Mesendoderm (in vitro differentiated cells): Measurements from ENCODE around the gene KLF6.

Experiments used
- DNase-seq: peaks from one replicate; pipeline ENCODE4 v3.0.0; 2013
- H2AK5ac ChIP-seq: 2 replicates; pipeline ENCODE4 v1.6.1; 2013; ENCODE audit warnings: low read length, inconsistent platforms
- H2BK120ac ChIP-seq: 2 replicates; pipeline ENCODE4 v1.6.1; 2013; ENCODE audit warnings: low read depth, mild to moderate bottlenecking, low read length, moderate library complexity, mixed read lengths
- H2BK15ac ChIP-seq: replicated peaks from 2 replicates; pipeline ENCODE4 v1.6.1; 2013; ENCODE audit warnings: low read depth, mild to moderate bottlenecking, moderate library complexity
- H2BK5ac ChIP-seq: 2 replicates; pipeline ENCODE4 v1.6.1; 2013; ENCODE audit warnings: low read length, inconsistent platforms
- H3K18ac ChIP-seq: 2 replicates; pipeline ENCODE4 v1.6.1; 2013; ENCODE audit warnings: mild to moderate bottlenecking, low read length, mixed read lengths
- H3K23ac ChIP-seq: one replicate; pipeline ENCODE4 v1.6.1; 2013; ENCODE audit warnings: low read length
- H3K27ac ChIP-seq: 2 replicates; pipeline ENCODE4 v1.5.1; 2013; ENCODE audit warnings: low read depth, mild to moderate bottlenecking, inconsistent platforms, low read length, moderate library complexity
- H3K27me3 ChIP-seq: 2 replicates; pipeline ENCODE4 v1.6.1; 2013; ENCODE audit warnings: low read length, control low read depth, mild to moderate bottlenecking, inconsistent platforms; ENCODE audit not compliant: insufficient read depth, poor library complexity
- H3K36me3 ChIP-seq: 2 replicates; pipeline ENCODE4 v1.6.1; 2013; ENCODE audit warnings: low read length, inconsistent platforms; ENCODE audit not compliant: control insufficient read depth, insufficient read depth
- H3K4ac ChIP-seq: one replicate; pipeline ENCODE4 v1.6.1; 2013; ENCODE audit warnings: low read depth, mild to moderate bottlenecking, low read length, moderate library complexity
- H3K4me1 ChIP-seq: 2 replicates; pipeline ENCODE4 v1.6.1; 2013; ENCODE audit warnings: low read depth, low read length, inconsistent platforms; ENCODE audit not compliant: control insufficient read depth
- H3K4me2 ChIP-seq: 2 replicates; pipeline ENCODE4 v1.6.1; 2013; ENCODE audit warnings: low read length
- H3K4me3 ChIP-seq: 2 replicates; pipeline ENCODE4 v1.5.1; 2013; ENCODE audit warnings: mild to moderate bottlenecking, low read length
- H3K56ac ChIP-seq: one replicate; pipeline ENCODE4 v1.6.1; 2013; ENCODE audit warnings: low read length
- H3K79me1 ChIP-seq: 2 replicates; pipeline ENCODE4 v1.6.1; 2013; ENCODE audit warnings: low read length, inconsistent platforms
- H3K79me2 ChIP-seq: 2 replicates; pipeline ENCODE4 v1.6.1; 2013; ENCODE audit warnings: mild to moderate bottlenecking, low read length; ENCODE audit not compliant: control insufficient read depth, insufficient read depth
- H3K9ac ChIP-seq: 2 replicates; pipeline ENCODE4 v1.6.1; 2013; ENCODE audit warnings: low read length, inconsistent platforms
- H4K5ac ChIP-seq: one replicate; pipeline ENCODE4 v1.6.1; 2013; ENCODE audit warnings: low read length
- H4K8ac ChIP-seq: one replicate; pipeline ENCODE4 v1.6.1; 2013; ENCODE audit warnings: low read depth, mild to moderate bottlenecking, control low read depth, low read length, moderate library complexity
- WGBS: extraction: QIAGEN DNeasy Blood & Tissue Kit; methylation state at CpG from one replicate; pipeline ENCODE4 v1.1.7; 2013; ENCODE audit warnings: low lambda C conversion rate, missing lambda C conversion rate; ENCODE audit not compliant: insufficient coverage; ENCODE audit errors: extremely low coverage; 5-methylcytosine and 5-hydroxymethylcytosine counted together

The KLF6 gene

DNA sequence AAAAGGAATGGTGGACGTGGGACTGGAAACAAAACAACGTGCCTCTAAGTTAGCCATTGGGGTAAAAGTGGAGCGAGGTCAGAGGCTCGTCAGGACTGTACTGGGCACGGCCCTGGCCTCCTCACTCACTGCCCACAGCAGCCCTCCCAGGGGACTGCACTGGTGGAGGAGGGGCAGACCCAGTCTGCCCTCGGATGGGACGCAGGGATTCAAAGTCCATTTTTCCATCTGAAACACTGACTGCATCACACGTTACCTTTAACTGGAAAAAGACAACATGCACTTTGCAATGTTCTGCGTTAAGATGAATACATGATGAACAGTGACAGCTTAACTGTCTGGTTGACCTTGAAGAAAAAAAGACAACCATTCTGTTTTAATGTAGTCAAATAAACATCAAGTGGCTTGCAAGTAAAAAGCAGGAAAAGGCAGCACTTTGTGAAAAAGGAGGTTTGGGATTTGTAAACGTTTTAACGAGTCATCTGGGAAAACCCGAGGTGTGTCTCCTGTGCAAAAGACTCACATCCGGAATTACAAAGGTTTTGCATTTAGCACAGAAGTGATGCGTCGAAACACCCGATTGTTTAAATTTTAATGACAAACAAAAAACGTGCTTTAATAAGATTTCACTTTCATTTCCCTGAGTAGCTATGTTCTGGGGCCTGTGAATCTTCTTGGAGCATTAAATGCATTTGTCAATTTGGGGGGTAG is 18.8 kb downstream of the KLF6 start:
- Histone ChIP-seq H3K4me3 (no peak overlapping the region), H4K8ac (no peak overlapping the region), H3K79me2 (no peaks in the 10 kb centered on the region), H3K27me3 (no peaks in the 10 kb centered on the region), H3K27ac (no peak overlapping the region), H3K9ac (no peak overlapping the region), H2BK5ac (no peak overlapping the region), H4K5ac (no peak overlapping the region), H3K23ac (no peak overlapping the region), H2AK5ac (no peak overlapping the region), H3K4me1 (peaks cover 2% of the 10 kb centered on the region), H3K79me1 (no peaks in the 10 kb centered on the region), H3K18ac (no peak overlapping the region), H3K56ac (peak overlapping the region; percentile 27), H2BK120ac (no peak overlapping the region), H3K4me2 (no peak overlapping the region), H3K36me3 (no peaks in the 10 kb centered on the region), H3K4ac (no peak overlapping the region), H2BK15ac (no peak overlapping the region)
- DNase-seq: no peak
- no CpG with 5 or more reads among the region's 17 CpGs for WGBS

DNA sequence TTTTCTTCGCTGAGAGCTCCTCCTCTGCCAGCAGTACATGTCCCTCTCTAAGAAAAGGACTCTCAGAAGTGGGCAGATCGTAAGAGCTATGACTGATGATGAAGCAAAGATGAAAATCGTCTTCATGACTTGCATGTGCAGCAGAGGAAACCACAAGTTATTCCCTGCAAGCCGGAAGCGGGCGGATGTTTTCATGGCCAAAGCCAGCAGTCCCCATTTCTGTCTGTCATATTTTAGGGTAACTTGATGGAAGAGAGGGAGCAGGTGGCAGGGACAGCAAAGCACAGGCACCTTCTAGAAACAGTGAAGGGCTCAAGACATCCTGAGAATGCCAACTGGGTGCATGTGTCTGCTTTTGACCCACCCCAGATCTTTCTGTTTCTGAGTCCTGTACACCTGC is 19.9 kb downstream of the KLF6 start:
- Histone ChIP-seq H3K79me2 (no peaks in the 10 kb centered on the region), H3K9ac (no peak overlapping the region), H3K4ac (no peak overlapping the region), H3K4me1 (peaks cover 2% of the 10 kb centered on the region), H3K4me2 (no peak overlapping the region), H3K27me3 (no peaks in the 10 kb centered on the region), H3K4me3 (no peak overlapping the region), H4K8ac (no peak overlapping the region), H2BK120ac (no peak overlapping the region), H3K18ac (no peak overlapping the region), H2BK15ac (no peak overlapping the region), H4K5ac (no peak overlapping the region), H2AK5ac (no peak overlapping the region), H3K56ac (no peak overlapping the region), H2BK5ac (no peak overlapping the region), H3K79me1 (no peaks in the 10 kb centered on the region), H3K27ac (no peak overlapping the region), H3K36me3 (no peaks in the 10 kb centered on the region), H3K23ac (no peak overlapping the region)
- no CpG with 5 or more reads among the region's 6 CpGs for WGBS
- no peak for DNase-seq

GRCh38 chr10:3764626-3765112 is 20.3 kb downstream of the KLF6 start:
- Histone ChIP-seq H3K18ac (no peak overlapping the region), H2BK5ac (no peak overlapping the region), H2BK15ac (no peak overlapping the region), H3K4me1 (peaks cover 2% of the 10 kb centered on the region), H4K5ac (no peak overlapping the region), H2AK5ac (no peak overlapping the region), H3K56ac (no peak overlapping the region), H3K27me3 (no peaks in the 10 kb centered on the region), H3K36me3 (no peaks in the 10 kb centered on the region), H3K27ac (no peak overlapping the region), H3K4me3 (no peak overlapping the region), H3K79me2 (no peaks in the 10 kb centered on the region), H3K79me1 (no peaks in the 10 kb centered on the region), H3K23ac (no peak overlapping the region), H3K4ac (no peak overlapping the region), H4K8ac (no peak overlapping the region), H3K4me2 (no peak overlapping the region), H3K9ac (no peak overlapping the region), H2BK120ac (no peak overlapping the region)
- no CpG with 5 or more reads among the region's 5 CpGs for WGBS
- no peak for DNase-seq

DNA sequence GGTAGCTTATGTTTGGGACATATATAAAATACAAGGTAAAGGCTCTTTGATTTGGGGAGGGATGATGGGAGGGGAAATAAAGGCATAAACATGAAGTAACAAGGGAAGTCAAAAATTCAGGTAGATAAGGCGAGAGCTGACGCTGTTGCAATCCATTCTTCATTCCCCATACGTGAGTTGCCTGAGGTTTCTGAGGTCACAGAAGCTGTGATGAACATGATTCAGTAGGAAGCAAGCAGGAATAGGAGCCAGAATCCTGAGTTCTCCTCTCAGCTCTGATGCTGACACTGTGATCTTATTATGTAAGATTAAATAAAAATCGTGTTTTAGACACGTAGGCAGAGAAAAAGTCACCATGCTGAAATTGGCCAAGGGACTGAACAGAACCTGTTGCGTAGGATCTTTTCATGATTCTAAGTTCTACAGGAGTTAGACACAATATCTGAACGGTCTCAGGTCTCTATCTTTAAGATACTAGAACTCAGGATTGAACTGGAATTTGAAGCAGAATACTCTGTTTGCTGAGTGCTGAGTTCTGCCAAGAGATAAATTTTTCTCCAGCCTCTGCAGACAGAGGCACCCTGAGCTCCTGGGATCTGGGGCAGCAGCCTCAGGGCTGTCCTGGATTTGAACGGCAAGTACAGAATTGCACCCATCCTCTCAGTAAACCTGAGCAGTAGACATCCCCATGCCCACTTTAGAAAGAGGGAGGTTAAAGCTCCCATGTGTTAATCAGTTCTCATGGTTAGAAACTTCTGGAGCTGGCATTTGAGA is 21.0 kb downstream of the KLF6 start:
- no peak overlapping the region for H2AK5ac ChIP-seq
- H3K4me1 ChIP-seq: peaks cover 2% of the 10 kb centered on the region
- no peak overlapping the region for H2BK15ac ChIP-seq
- no peak overlapping the region for H4K5ac ChIP-seq
- H3K27me3 ChIP-seq: no peaks in the 10 kb centered on the region
- WGBS: no CpG with 5 or more reads among the region's 8 CpGs
- no peaks in the 10 kb centered on the region for H3K36me3 ChIP-seq
- H4K8ac ChIP-seq: no peak overlapping the region
- H2BK5ac ChIP-seq: no peak overlapping the region
- no peak overlapping the region for H3K18ac ChIP-seq
- no peak overlapping the region for H3K4me3 ChIP-seq
- H3K9ac ChIP-seq: no peak overlapping the region
- no peaks in the 10 kb centered on the region for H3K79me1 ChIP-seq
- no peak overlapping the region for H3K4ac ChIP-seq
- no peak overlapping the region for H3K23ac ChIP-seq
- DNase-seq: no peak
- H3K4me2 ChIP-seq: no peak overlapping the region
- H3K79me2 ChIP-seq: no peaks in the 10 kb centered on the region
- no peak overlapping the region for H3K56ac ChIP-seq
- H3K27ac ChIP-seq: no peak overlapping the region
- H2BK120ac ChIP-seq: no peak overlapping the region

DNA sequence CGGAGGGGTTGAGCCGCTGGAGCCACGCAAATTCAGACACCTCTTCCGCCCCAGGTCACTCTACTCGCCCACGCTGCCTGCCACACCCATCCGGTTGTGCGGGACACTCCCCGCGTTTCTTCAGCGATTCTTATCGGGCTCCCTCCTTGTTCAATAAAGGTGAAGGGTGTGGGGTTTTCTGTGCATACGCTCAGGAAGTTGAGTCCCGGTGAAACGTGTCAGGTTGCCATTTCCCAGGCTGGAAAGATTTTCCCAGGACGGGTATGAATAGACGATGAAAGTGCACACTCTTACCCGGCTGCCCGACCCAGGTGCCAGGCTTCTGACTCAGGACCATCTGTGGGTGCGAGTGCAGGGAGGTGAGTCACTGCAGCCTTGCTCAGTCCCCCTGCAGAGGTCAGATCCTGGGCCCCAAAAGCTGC is 22.0 kb downstream of the KLF6 start:
- Histone ChIP-seq H3K27ac (no peak overlapping the region), H3K18ac (no peak overlapping the region), H3K9ac (no peak overlapping the region), H4K8ac (no peak overlapping the region), H2BK5ac (no peak overlapping the region), H3K23ac (no peak overlapping the region), H3K56ac (no peak overlapping the region), H3K4me3 (no peak overlapping the region), H4K5ac (no peak overlapping the region), H3K4ac (no peak overlapping the region), H3K79me1 (no peaks in the 10 kb centered on the region), H3K4me1 (peaks cover 2% of the 10 kb centered on the region), H2AK5ac (no peak overlapping the region), H3K27me3 (no peaks in the 10 kb centered on the region), H3K4me2 (no peak overlapping the region), H2BK15ac (no peak overlapping the region), H3K36me3 (no peaks in the 10 kb centered on the region), H2BK120ac (no peak overlapping the region), H3K79me2 (no peaks in the 10 kb centered on the region)
- no CpG with 5 or more reads among the region's 20 CpGs for WGBS
- DNase-seq: no peak
